Activated CD4-positive, alpha-beta T cell treated with anti-CD3 and anti-CD28 coated beads, Interleukin-2, amount 50 U/mL, for 48 hours (primary cell): ENCODE data around the gene POLR2E.
"Not testable (repeated sequence)": the region's sequence is repeated elsewhere in the genome, so short reads cannot be mapped to it uniquely, and the experiment has no call there.

Source experiments
- DNase-seq, 2 experiments: peaks; one replicate each; pipeline ENCODE4 v3.0.0-alpha.2; 2020

The POLR2E gene

GRCh38 chr19:1125601-1126467, 30.7 kb upstream of the POLR2E start:
- DNase-seq: no peak

DNA sequence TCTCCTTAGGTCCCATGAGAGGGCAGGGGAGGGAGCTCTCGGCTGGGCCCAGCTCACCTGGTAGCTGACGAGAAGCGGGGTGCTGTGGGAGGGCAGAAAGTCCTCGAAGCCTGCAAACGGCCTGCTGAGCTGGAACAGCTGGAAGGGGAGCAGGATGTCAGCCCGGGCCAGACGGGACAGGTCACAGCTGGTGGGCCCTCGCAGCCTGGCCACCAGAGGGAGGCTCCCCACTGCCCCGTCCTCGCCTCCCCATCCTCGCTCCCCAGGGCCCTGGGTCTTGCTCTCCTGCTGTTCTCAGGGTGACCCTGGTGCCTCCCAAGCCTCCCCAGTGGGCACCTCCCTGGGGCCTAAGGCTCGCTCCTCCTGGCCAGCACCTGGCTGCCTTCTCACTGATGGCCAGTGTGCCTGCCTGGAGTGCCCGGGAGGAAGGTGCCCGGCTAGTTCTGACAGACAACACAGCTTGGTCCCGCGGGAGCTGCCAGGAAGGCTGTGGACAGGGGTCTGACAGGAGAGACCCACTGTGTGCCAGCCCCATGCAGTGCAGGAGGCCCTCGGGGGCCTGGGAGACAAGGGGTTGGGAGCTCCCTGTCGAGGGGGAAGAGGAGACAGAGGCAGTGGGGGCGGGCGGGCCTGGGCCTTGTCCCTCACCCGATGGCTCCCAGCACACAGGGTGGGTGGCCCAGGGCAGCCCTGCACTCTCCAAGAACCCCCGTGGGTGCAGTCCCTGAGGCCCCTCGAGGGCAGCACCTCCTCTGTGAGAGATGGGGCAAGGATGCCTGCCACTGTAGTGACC, 28.9 kb upstream of the POLR2E start:
- no peak for DNase-seq

DNA sequence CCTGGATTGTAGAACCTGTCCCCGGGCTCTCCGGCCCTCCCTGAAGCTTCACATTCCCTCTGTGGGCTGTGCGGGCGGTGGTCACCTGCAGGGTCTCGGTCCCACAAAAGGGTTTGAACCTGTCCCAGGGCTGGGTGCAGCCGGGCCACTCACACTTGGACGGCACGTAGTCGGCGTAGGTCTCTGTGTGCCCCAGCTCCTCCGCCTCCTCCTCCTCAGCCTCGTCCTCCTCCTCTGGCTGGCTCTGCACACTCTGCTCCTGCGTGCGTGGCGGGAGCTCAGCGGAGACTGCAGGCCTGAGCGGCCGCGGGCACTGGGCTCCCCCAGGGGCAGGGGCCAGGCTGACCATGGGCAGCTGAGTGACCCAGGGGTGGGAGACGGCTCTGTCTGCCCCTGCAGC, 28.2 kb upstream of the POLR2E start:
- no peak for DNase-seq

DNA sequence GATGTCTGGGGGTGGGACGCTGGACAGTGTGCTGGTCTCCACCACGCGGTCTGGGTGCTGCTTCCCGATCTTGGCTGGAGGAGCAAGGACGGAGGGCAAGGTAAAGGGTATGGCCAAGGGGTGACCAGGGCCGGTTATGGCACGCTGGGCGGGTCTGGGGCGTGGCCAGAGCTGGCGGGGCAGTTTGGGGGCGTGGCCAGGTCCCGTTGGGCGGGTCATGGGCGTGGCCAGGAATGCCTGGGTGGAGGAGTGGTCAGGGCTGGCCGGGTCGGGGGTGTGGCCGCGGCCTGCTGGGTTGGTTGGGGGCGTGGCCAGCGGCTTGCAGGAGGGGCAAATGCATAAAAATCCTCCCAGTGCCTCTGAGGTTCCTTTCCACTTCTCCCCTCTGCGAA, 27.8 kb upstream of the POLR2E start:
- peak; percentile 84 to 85 for DNase-seq

- DNase-seq: no peak
Measured at GRCh38 chr19:1122021-1122971, 27.1 kb upstream of the POLR2E start.

GRCh38 chr19:1121395-1121794, 26.2 kb upstream of the POLR2E start:
- DNase-seq: no peak

GRCh38 chr19:1119475-1120217, 24.5 kb upstream of the POLR2E start:
- DNase-seq: no peak

DNA sequence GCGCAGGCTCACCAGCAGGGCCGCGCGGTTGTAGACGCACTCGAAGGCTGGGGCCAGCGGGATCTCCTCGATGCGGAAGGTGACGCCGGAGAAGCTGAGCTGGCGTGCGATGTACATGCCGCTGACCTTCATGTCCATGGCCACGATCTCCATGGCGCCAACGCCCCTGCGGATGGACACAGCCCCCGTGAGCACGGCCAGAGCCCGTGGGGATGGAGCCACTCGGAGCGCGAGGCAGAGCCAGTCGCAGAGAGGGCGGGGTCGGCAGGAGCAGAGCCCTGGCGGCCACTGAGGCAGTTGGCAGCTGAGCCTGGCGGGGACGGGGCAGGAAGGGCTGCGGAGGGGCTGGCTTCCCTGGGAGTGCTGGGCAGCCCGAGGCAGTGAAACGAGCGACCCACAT, 23.8 kb upstream of the POLR2E start:
- DNase-seq: no peak

DNA sequence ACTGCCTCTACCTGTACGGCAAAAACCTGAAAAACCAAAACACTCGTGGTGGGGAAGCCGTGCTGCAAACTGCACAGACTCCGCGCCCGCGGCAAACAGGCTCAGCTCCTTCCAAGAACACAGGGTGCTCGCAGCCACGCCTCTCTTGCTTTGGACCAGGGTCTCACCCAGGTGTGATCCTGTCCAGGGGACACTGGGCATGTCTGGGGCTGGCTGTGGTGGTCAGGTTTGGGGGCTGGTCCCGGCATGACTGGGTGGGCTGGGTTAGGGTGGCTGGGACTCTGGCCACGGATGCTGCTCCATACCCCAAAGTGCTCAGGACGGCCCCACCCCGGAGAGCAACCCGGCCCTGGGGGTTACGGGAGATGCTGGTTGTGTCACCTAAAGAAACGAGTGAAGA, 22.5 kb upstream of the POLR2E start:
- DNase-seq: no peak

- no peak for DNase-seq
Measured at GRCh38 chr19:1116726-1117581, 21.8 kb upstream of the POLR2E start.

DNA sequence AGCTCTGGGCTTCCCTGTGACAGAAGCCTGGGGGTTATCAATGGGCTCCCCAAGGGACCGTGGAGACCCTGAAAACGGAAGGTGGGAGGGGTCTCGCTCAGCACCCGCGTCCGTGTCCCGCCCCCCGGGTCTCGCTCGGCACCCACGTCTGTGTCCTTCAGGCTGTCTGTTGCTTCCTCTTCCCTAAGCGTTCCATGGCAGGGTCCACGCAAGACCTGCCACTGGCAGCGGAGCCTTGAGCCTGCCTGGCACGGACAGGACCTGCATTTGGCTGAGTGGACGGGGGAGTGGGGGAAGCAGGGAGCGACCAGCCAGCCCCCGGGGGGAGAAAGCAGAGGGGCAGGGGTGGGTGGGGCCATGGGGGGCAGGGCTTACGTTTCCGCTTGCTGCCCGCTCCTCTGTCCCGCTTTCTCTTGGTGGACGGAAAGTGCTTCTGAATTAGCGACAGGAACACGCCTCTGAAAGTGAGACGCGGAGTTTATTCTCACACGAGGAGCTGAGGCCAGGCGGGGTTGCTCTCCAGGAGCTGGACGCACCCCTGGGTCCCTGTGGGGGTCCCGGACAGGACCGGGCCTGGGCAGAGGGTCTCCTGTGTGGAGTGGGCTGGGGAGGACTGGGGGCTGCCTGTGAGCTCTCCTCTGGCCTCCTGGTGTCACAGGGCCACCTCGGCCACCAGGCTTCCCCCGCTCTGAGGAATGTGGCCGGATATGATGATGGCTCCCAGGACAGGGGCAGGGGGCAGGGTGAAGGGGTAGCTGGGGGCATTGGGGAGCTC, 20.7 kb upstream of the POLR2E start:
- DNase-seq: no peak

DNA sequence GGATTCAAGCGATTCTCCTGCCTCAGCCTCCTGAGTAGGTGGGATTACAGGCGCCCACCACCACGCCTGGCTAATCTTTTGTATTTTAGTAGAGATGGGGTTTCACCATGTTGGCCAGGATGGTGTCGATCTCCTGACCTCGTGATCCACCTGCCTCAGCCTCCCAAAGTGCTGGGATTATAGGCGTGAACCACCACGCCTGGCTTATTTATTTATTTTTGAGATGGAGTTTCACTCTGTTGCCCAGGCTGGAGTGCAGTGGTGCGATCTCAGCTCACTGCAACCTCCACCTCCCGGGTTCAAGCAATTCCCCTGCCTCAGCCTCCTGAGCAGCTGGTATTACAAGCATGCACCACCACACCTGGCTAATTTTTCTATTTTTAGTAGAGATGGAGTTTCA, 19.6 kb upstream of the POLR2E start:
- not testable (repeated sequence) for DNase-seq

GRCh38 chr19:1113986-1114483, 18.9 kb upstream of the POLR2E start:
- no peak for DNase-seq

DNA sequence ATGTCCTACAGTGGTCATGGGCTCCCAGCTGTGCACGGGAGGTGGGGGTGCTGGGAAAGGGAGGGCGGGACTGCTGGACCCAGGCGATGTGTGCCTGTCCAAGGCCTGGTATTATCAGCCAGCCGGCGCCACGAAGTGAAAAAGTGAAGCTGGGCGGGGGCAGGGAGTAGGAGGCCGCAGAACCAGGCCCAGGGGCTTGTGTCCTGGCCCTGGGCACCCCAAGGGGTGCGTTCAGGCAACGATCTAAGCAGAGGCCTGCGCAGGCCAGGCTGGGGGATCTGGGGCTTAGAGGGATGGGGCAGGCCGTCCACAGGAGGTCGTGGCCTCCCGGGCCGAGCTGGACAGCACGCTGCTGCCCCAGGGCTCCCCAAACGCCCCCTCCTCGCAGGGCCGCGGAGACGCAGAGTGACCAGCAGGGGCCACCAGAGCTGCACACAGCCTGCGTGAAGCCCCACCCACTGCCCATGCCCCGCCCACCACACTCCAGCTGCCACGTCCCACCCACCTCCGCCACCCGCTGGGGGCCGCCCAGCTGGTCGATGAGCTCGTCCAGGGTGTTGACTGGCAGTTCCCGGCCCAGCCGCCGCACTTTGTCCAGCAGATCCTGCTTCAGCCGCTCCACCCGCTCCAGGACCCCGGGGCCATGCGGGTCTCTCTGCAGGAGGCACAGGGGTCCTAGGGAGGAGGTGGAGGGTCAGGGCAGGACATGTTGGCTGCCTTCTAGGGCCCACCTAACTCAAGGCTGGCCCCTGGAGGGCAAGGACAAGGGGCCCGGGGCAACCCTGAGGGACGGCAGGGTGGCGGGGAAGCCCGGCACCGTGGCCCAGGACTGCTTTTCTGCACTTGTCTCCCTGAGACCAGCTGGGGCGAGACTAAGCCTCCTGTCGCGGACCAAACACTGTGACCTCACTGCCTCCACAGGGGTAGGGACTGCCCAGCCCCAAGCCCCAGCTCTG, 18.1 kb upstream of the POLR2E start:
- peak; percentile 90 to 92 for DNase-seq

DNA sequence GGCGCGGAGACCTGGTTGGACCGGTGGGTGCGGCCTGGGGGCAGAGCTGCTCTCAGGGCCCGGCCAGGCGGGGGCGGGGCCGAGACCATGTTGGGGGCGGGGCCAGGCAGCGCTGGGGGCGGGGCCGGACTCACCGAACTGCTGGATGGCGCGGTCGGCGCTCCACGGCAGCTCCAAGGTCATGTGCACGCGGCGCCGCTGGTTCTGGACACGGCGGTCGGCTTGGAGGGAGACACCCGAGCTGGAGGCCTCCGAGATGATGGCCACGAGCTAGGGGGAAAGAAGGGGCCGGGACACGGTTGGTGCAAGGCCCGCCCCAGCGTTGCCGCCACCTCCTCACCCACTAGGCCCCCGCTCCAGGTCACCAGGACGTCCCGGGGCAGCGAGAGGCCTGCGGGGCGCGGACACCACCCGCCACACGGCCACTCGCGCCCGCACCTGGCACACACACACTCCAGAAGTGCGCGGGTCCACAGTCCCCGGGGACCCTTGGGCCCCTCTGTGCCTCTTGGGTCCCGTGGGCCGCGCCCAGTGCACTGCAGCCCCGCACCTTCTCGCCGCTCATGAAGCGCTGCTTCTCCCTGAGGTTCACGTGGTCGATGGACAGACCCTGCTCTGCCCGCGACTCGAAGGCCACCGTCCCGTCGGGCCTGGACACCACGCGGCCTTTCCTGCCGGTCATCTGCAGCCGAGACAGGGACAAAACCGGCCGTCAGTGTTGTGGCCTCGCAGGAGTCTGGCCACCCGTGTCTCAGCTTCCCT, 17.3 kb upstream of the POLR2E start:
- DNase-seq: peak in 1 of 2 experiments; percentile 31

GRCh38 chr19:1111641-1112267, 16.6 kb upstream of the POLR2E start:
- no peak for DNase-seq

DNA sequence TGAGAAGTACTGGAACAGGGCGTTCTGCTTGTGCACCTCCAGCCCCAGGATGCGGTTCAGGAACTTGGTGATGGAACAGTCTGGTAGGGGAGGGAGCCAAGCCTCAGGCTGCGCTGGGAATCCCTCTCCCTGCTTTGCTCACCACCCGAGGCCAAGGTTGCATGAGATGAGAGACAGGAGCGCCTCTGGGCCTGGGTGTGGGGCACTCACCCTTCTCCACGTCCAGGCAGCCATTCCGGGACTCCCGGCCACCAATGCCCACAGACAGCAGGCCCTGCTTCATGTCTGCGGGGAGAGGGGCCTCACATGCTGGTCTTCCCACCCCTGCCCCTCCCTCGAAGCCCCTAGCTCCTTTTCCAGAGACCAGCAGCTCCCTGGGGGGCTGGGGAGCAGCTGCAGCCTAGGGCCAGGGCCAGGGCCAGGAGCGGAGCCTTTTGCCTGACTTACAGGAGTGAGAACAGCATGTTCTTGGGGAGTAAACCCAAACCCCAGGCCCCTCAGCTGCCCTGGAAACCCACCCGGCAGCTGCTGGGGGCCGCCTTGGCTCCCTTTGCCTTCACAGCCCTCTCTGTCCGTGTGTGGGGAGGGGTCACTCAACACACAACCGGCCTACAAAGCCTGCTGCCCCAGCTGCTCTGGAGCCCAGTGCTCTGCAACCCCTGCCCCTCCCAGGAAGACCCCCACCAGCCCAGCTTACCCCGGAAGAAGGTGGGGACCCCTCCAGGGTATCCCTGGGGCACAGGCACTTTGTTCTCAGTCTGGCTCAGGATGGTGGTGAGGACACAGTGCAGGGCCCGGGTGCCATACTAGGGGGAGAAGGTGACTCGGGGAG, 15.8 kb upstream of the POLR2E start:
- DNase-seq: no peak
